OCI-LY7 (cell line): ENCODE measurements around the gene ATG9A.

Experiments
- CTCF ChIP-seq: fragments of 200-600 bp; sonication (generic); conservative IDR thresholded peaks from 2 replicates; pipeline ENCODE4 v1.5.1; 2014; ENCODE audit warnings: mild to moderate bottlenecking, antibody characterized with exemption, low read length, moderate library complexity, mixed read lengths
- EZH2phosphoT487 ChIP-seq: fragments of 200-600 bp; sonication (generic); IDR thresholded peaks from 2 replicates; pipeline ENCODE4 v1.6.1; 2018; ENCODE audit warnings: low read depth, borderline replicate concordance, mild to moderate bottlenecking, mixed run types, antibody characterized with exemption, low read length, moderate library complexity, mixed read lengths

DNA sequence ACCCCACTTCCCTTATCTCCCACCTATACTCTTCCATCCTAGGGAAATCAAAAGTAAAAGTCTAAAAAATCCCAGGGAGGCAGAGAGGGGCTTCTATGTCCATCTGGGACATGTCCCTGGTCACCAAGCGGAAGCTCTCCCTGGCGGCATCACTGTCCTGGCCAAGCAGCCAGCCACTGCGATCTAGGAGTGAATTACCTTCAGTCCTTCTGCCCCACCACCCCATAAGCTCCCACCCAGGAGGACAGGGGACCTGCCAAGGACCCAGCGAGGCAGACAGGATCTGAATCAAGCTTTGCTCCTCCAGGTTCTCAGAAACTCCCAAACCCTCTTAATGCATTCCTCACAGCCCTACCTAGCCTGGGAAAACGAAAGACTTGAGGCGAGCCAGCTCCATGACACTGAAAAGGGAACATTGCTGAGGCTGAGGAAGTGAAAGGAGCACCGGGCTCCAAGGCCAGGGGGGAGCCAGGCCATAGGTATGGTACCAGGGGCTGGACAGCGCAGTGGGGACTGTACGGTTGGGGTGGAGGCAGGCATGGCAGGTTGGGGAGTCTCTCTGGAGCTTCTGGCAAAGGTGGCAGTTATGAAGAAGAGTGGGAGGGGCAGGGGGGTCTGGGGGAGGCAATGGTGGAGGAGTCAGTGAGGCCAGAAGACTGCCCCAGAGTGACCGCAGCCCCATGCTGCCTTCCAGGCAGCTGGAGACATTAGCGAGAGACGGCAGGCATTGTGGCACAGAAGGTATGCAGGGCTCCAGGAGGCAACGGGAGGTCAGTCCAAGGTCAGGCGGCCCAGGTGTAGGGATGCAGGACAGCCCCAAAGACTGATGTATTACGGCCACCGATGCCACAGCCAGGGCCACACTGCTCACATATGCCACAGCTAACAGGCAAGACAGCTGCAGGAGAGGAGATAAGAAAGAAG lies 56.9 kb downstream of the ATG9A start:
- TF ChIP-seq CTCF (no peak), EZH2phosphoT487 (no peak)
